ENCODE data around the gene PPP2R3A.

- TF ChIP-seq GATA2 (IDR thresholded peaks at IDR 0.05; ENCODE audit: low read depth, low read length) (no peak), GATA3 (IDR thresholded peaks at IDR 0.05; ENCODE audit: low read depth, low read length) (no peak)
Observed at GRCh38 chr3:135929670-135930069, 35.9 kb upstream of the PPP2R3A start.
